H1 (cell line): ENCODE measurements around the gene ME1.

Experiments
- ASH2L ChIP-seq: fragments of 200-600, 300-600 bp; sonication (generic); IDR thresholded peaks from one replicate; pipeline ENCODE4 v1.7.1; 2017; ENCODE audit warnings: low read length
- CEBPB ChIP-seq: IDR thresholded peaks from 2 replicates; pipeline ENCODE4 v1.6.1; 2012; ENCODE audit warnings: low read depth, low read length
- CTCF ChIP-seq, 3 experiments: IDR thresholded peaks; 1 replicate in 2 of 3; 2 replicates in 1 of 3; pipeline versions ENCODE4 v1.5.1 to v1.6.1; 2011; ENCODE audit warnings: low read length in 3 of 3, mild to moderate bottlenecking in 3 of 3, inconsistent platforms in 2 of 3, low read depth in 1 of 3, moderate library complexity in 1 of 3; ENCODE audit not compliant: insufficient read depth in 1 of 3; ENCODE audit errors: control extremely low read depth in 1 of 3
- GABPA ChIP-seq: IDR thresholded peaks from 2 replicates; pipeline ENCODE4 v1.6.1; 2011; ENCODE audit warnings: mild to moderate bottlenecking, low read length, moderate library complexity, borderline replicate concordance; ENCODE audit not compliant: insufficient read depth
- JUN ChIP-seq: IDR thresholded peaks from 2 replicates; pipeline ENCODE4 v1.6.1; 2011; ENCODE audit warnings: low read depth, mild to moderate bottlenecking, improper control_type of control experiment, low read length
- MAFK ChIP-seq: IDR thresholded peaks from 2 replicates; pipeline ENCODE4 v1.6.1; 2012; ENCODE audit warnings: low read depth, mild to moderate bottlenecking, improper control_type of control experiment, low read length
- MAX ChIP-seq: IDR thresholded peaks from 2 replicates; pipeline ENCODE4 v1.6.1; 2012; ENCODE audit warnings: inconsistent platforms
- POLR2A ChIP-seq, 2 experiments: IDR thresholded peaks; 1 replicate in 1 of 2; 2 replicates in 1 of 2; pipeline ENCODE4 v1.6.1; 2011; ENCODE audit warnings: low read depth in 2 of 2, low read length in 2 of 2, mild to moderate bottlenecking in 2 of 2; ENCODE audit errors: control extremely low read depth in 1 of 2
- SAP30 ChIP-seq: fragments of 300-600 bp; sonication (generic); IDR thresholded peaks from 2 replicates; pipeline ENCODE4 v1.7.1; 2012; ENCODE audit warnings: low read length, moderate library complexity, mild to moderate bottlenecking, inconsistent platforms; ENCODE audit not compliant: insufficient read depth, insufficient replicate concordance
- SIX5 ChIP-seq: IDR thresholded peaks from 2 replicates; pipeline ENCODE4 v1.6.1; 2011; ENCODE audit warnings: mild to moderate bottlenecking, low read depth, low read length
- USF2 ChIP-seq: IDR thresholded peaks from 2 replicates; pipeline ENCODE4 v1.6.1; 2011; ENCODE audit warnings: low read length, improper control_type of control experiment

- TF ChIP-seq MAX (no peak), USF2 (no peak), CTCF (IDR thresholded peaks at IDR 0.05; ENCODE audit: control extremely low read depth in 1 of 3, insufficient read depth in 1 of 3, low read depth in 1 of 3, low read length in 3 of 3) (no peak), MAFK (no peak), SAP30 (no peak), POLR2A (IDR thresholded peaks at IDR 0.05; ENCODE audit: control extremely low read depth in 1 of 2, low read depth in 2 of 2, low read length in 2 of 2) (no peak), ASH2L (no peak), JUN (no peak), GABPA (no peak), CEBPB (no peak), SIX5 (no peak)
Observed at GRCh38 chr6:83459663-83460062, 28.8 kb upstream of the ME1 start.
